Colonic mucosa (tissue), 4 donors: Measurements from ENCODE around the gene INPP5A. TPM values are rescaled to one million over a fixed set of nuclear protein-coding genes. Genes with fewer than 3 reads are reported as not detected.

ENCODE experiments used
- DNase-seq: peaks from one replicate; pipeline ENCODE4 v3.0.0-alpha.2; 2020
- H3K27ac ChIP-seq: fragments of 200-600 bp; one replicate; pipeline ENCODE4 v1.8.0; 2021
- H3K27me3 ChIP-seq: fragments of 200-600 bp; one replicate; pipeline ENCODE4 v1.8.0; 2021
- H3K36me3 ChIP-seq: fragments of 200-600 bp; one replicate; pipeline ENCODE4 v1.8.0; 2021
- H3K4me1 ChIP-seq: fragments of 200-600 bp; one replicate; pipeline ENCODE4 v1.8.0; 2021; ENCODE audit warnings: mild to moderate bottlenecking
- H3K4me3 ChIP-seq: fragments of 200-600 bp; one replicate; pipeline ENCODE4 v1.8.0; 2021
- H3K9ac ChIP-seq, 2 donors: one replicate each; pipeline ENCODE4 v1.7.0; 2013; ENCODE audit warnings: control low read depth in 2 of 2, low read depth in 2 of 2, low read length in 2 of 2
- H3K9me3 ChIP-seq: fragments of 200-600 bp; one replicate; pipeline ENCODE4 v1.8.0; 2021
- CTCF ChIP-seq: fragments of 200-600 bp; IDR thresholded peaks from one replicate; pipeline ENCODE4 v1.8.0; 2022; ENCODE audit warnings: antibody characterized with exemption, mild to moderate bottlenecking
- intact Hi-C: fragments of 100-400 bp; cut with DNase I; formaldehyde crosslinking; loops from one replicate; pipeline ENCODE4 v1.14.1; 2022
- total RNA-seq, 2 donors: library from RNA; stranded (reverse); fragmentation: NEBNext Ultra II Directional in 1 of 2; extraction: Animal tissue kit (Norgen Biotek cat#: 25700) in 1 of 2; gene quantifications; one replicate each; pipeline ENCODE4 v1.2.1, GENCODE V29; 2021
- donor health status: healthy.
- donor health status: DM: no; HTN: no; CAD: no.
- donor health status: DM: no; HTN: no; CAD: no.

The INPP5A gene
- total RNA-seq, 2 donors from 2014 or later = 29.9 to 41.5 TPM

- Histone ChIP-seq H3K27me3 (no peaks in the 10 kb centered on the region), H3K36me3 (no peaks in the 10 kb centered on the region), H3K27ac (no peak overlapping the region), H3K9me3 (no peaks in the 10 kb centered on the region), H3K9ac (no peak overlapping the region), H3K4me1 (no peaks in the 10 kb centered on the region), H3K4me3 (no peak overlapping the region)
- DNase-seq = no peak
- intact Hi-C loops = no loop called here
- TF ChIP-seq CTCF = no peak
These were observed 118.9 kb downstream of the INPP5A start for GRCh38 chr10:132656283-132657126.

GRCh38 chr10:132657127-132657706, 119.6 kb downstream of the INPP5A start:
- Histone ChIP-seq H3K27ac (no peak overlapping the region), H3K27me3 (no peaks in the 10 kb centered on the region), H3K36me3 (no peaks in the 10 kb centered on the region), H3K4me3 (no peak overlapping the region), H3K9me3 (no peaks in the 10 kb centered on the region), H3K4me1 (no peaks in the 10 kb centered on the region), H3K9ac (no peak overlapping the region)
- no peak for TF ChIP-seq CTCF
- no peak for DNase-seq
- intact Hi-C loops = no loop called here

- no peaks in the 10 kb centered on the region for H3K36me3 ChIP-seq
- no peak overlapping the region for H3K4me3 ChIP-seq
- H3K4me1 ChIP-seq = no peaks in the 10 kb centered on the region
- H3K27ac ChIP-seq = no peak overlapping the region
- no peaks in the 10 kb centered on the region for H3K27me3 ChIP-seq
- H3K9me3 ChIP-seq = no peaks in the 10 kb centered on the region
- no peak for DNase-seq
- no peak overlapping the region for H3K9ac ChIP-seq
- intact Hi-C loops = no loop called here
- TF ChIP-seq CTCF = no peak
These were observed 120.2 kb downstream of the INPP5A start for GRCh38 chr10:132657748-132658147.

DNA sequence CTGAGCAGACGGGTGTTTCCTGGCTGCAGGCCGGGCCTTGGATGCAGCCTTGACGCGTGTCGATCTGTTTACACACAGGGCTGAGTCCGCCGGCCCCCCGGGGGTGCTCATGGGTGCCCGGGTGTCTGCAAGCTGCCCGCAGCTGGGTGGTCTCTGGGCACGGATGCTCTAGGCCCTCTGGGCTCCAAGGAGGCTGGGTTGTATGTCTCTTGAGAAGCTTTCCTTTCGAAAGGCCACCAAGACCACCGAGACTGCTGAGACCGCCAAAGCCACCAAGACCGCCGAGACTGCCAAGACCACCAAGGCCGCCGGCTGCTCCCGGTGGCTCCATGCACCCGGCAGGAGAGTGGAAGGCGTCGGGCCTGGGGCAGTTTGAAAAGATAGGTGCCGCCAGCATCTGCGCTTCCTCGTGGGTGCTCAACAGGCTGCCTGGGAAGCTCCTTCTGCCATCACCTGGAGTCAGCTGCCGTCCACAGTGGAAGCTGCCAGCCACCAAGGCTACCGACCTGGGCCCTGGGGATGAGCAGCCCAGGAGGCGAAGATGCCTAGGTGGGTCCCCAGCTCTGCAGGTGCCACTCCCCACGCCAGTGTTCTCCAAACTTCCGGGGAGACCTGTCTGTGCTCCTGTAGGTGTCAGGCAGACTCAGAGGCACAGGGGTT, 121.1 kb downstream of the INPP5A start:
- no peak overlapping the region for H3K27ac ChIP-seq
- H3K9me3 ChIP-seq = no peaks in the 10 kb centered on the region
- H3K36me3 ChIP-seq = no peaks in the 10 kb centered on the region
- H3K9ac ChIP-seq = no peak overlapping the region
- no peak for TF ChIP-seq CTCF
- intact Hi-C loops = no loop called here
- H3K4me3 ChIP-seq = no peak overlapping the region
- DNase-seq = no peak
- no peaks in the 10 kb centered on the region for H3K27me3 ChIP-seq
- no peaks in the 10 kb centered on the region for H3K4me1 ChIP-seq

- intact Hi-C loops = no loop called here
These were observed 121.9 kb downstream of the INPP5A start for GRCh38 chr10:132659206-132660091.

More at GRCh38 chr10:132659206-132660091, 121.9 kb downstream of the INPP5A start:
- H3K27ac ChIP-seq = no peak overlapping the region
- no peaks in the 10 kb centered on the region for H3K9me3 ChIP-seq
- H3K4me3 ChIP-seq = no peak overlapping the region
- H3K9ac ChIP-seq = no peak overlapping the region
- no peak for DNase-seq
- H3K36me3 ChIP-seq = no peaks in the 10 kb centered on the region
- H3K27me3 ChIP-seq = no peaks in the 10 kb centered on the region
- TF ChIP-seq CTCF = no peak
- H3K4me1 ChIP-seq = no peaks in the 10 kb centered on the region
